GM21381 (cell line): ENCODE results near the gene NHERF1.

Experiments
- ATAC-seq: cut with Tn5 transposase; IDR thresholded peaks from one replicate; pipeline ENCODE4 v1.9.1; 2021; ENCODE audit warnings: mild to moderate bottlenecking, moderate library complexity; ENCODE audit not compliant: unreplicated experiment

Gene NHERF1

DNA sequence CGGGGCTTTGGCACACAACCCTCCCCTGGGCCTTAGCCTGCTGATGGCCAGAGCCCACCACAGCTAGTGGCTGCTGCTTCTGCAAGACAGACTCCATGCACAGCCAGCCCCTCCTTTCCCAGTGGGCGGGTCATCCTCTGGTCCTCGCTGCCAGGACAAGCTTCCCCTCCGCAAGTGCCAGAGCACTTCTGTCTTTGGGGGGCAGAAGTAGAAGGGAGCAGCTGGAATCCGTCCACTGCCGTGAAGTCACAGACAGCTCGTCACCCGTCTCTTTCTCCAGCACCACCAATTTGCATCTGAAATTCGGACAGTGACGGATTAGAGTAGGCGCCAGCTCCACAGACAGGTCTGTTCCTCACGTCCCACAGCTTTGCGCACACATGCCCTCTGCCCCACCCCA is 59.0 kb downstream of the NHERF1 start:
- no peak for ATAC-seq

DNA sequence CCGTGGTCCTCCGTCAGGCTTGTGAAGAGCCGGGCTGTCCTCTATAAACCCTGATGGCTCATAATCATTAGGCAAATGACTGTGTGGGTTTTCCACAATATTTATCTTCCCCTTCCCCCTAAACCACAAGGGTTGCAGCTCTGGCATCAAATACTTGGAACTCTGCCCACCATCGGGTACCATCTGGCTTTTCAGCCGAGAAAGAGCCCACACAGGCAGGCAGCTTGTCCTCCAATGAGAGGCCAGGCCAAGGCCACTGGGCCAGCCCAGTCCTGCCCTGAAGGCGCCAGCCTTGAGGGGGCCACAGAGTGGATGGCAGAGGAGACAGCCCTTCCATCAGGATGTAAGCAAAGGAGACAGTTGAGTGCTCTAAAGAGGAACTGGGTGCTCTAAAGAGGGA is 59.5 kb downstream of the NHERF1 start:
- no peak for ATAC-seq

DNA sequence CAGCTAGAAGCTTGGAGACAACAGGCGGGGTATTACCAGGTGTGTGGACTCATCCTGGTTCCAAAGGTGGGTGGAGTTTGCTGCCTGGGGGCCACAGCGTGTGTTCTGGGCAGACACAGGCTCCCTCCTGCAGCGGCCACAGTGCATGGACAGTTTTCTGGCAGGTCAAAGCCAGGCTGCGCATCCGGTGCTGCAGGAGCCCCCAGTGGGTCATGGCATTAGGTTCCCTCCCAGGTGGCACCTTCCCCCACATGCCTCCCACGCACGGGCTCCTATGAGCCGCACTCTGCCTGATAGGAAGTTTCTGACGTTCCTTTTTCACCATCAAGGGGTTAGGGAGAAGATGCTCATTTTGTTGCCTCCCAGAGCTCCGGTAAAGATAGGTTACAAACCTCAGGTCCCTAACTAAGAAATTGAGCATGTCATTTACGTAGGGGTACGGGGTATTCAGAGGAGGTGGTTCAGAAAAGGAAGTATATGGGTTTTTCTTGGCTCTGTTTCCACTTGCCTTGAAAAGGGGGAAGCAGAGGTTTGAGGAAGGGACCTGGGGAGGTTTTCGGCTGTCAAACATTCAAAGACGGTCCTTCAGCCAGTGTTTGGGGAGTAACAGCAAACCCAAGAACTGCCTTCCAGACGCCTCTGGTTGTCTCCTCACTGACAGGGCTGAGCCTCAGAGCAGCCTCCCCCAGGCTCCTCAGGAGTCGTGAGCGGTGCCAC is 60.4 kb downstream of the NHERF1 start:
- ATAC-seq, result no peak

DNA sequence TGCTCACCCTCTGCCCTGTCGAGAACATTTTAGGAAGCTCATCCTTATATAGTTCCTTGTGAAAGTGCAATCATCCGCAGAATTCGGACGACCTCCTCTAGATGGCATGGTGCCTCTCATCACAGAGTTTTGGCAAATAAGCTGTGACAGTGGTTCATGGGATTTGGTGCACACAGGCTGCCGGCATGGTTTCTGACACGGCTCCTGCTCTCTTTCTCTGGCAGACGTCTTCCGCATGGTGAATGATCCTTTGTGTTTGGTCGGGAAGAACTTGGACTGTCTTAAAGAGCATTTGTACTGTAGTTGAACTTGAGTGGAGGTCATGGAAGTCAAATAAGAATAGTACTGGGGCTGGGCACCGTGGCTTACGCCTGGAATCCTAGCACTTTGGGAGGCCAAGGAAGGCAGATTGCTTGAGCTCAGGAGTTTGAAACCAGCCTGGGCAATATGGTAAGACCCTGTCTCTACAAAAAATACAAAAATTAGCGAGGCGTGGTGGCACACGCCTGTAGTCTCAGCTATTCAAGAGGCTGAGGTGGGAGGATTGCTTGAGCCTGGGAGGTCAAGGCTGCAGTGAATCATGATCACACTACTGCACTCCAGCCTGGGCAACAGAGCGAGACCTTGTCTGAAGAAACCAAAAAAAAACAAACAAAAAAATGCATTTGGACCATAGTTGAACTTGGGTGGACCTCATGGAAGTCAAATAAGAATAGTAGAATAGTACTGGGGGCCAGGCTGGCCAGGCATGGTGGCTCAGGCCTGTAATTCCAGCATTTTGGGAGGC is 62.5 kb downstream of the NHERF1 start:
- ATAC-seq, result no peak

DNA sequence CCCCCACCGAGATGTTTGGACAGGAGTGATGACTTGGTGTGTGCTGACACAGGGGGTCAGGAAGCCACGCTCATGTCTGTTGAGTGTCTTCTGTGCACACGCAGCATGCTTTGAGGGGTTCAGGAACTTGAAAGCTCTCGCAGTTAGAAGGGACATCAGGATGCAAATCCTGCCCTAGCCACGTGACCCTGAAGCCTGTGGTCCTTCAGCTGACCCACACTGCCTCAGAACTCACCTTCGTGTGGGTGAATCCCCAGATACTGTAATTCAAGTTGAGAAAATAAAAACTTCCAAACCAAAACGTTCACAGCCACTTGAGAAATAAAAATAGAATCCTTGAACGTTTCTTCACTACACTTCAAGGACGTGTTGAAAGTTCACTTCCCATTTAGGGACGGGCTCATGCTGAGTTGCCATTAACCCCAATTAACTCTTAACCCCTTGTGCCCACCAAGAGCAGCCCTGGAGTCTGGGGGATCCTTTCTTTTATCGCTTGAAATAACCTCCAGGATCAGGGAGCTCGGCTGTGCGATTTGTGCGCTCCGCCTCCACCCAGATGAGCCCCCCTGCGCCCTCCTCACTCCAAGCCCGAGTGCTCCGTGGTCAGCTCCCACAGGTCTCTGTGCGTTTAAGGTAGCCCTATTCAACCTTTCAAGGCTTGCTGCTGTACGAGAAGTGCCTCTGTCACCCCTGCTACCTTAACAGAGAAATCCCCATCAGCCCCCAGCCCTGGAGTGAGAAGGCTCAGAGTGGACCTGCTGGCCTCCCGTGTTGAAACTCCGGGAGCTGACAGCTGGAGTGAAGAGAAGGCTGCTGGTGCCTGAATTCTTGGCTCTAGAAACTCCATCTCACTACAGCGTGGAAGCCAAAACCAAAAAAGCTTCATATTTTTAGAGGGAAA is 63.9 kb downstream of the NHERF1 start:
- no peak for ATAC-seq

DNA sequence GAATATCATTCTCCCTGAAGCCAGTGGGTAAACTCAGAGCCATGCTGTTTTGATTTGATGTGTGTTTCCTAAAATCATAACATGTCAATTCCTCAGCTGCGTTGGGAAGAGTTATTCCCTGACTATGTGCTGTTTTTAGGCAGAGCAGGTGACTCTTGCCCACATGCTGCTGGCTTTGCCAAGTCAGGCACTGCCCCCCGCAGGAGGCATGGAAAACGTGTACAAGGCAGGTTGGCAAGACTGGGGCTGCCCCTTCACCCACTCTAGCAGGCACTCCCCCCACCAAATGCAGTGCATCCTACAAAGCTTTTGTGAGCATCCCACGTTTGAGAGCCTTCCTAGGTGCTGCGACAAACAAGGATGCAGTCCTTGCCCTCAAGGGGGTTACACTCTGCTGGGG is 66.0 kb downstream of the NHERF1 start:
- no peak for ATAC-seq

DNA sequence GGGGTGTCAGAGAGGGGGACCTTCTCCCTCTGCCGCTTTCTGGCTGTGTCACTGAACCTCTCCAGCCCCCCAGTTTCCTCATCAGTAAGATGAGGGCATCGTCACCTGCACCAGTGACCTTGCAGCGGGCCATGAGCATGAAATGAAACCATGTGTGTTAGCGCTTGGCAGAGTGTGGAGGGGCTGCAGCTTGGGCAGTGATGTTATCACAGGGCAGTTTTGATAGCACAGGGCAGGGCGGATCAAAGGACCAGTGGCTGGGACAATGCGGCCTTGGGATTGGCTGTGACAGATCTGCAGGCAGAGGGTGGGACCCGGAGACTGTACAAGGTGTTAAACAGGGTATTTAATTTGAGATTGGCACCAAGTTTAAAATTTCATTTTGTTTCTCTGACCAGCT is 66.6 kb downstream of the NHERF1 start:
- ATAC-seq, result no peak

DNA sequence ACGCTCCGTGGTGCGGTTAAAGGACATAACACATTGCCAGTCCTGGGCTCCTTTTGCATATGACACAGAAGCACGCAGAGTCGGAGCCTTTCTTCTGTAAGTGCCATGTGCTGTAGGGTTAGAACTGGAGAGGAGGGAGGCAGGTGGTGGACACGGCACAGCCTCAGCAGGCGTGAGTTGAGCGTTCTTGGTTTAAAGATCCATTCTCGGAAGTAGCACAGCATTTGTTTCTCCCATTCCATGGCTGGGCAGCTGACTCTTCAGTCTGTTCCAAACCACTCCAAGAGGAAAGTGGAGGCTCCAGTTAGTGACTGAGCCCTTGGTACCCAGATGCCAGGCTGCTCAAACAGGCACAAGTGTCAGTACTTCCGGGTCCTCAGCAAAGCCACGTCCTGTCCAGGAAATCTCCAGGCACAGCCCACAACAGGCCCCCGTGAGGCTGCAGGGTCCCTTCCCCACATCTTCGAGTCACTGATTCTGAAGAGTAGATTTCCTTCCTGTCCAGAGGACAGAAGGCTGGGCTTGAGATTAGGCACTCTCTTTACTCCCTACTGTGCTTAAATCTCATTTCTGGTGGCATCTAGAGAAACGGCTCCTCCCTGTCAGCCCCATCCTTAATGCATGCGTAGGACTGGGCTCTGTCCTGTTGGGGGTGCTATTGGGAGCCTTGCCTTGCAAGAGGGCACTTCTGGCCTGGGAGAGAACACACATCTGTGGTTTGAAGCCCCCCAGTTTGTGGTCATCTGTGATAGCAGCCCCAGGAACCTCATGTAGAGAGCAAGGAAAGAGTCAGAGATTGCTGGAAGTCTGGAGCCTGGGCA is 67.3 kb downstream of the NHERF1 start:
- ATAC-seq, result no peak

DNA sequence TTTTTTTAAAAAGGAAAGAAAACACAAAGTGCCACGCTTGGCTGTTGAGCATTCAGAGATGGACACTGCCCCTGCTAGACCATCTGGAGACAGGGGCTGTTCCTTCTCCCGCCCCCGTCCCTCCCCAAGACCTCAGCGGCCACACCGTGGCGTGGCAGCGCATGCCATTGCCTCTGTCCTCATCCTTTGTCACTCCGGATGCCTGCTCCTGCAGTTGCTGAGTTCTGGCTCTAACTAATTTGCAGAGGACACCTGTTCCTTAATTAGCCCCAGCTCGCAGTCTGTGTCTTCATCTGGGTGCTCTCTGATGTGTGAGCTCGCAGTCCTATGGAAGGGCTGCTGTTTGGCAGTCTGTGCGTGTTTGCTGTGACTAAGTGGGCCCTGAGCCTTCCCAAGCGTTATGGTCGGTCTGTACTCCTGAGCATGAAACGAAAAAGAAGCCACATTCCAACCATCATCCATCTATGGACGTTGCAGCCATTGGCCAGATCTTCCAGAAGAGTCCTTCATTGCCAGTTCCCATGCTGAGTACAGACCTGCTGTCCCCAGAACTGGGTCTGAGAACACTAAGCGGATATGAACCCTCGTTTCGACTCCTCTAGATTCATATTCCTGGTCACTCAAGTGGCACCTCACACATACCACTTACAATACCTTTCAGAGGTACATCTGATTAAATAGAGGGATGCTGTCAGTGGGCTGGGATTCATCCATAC is 68.6 kb downstream of the NHERF1 start:
- no peak for ATAC-seq

DNA sequence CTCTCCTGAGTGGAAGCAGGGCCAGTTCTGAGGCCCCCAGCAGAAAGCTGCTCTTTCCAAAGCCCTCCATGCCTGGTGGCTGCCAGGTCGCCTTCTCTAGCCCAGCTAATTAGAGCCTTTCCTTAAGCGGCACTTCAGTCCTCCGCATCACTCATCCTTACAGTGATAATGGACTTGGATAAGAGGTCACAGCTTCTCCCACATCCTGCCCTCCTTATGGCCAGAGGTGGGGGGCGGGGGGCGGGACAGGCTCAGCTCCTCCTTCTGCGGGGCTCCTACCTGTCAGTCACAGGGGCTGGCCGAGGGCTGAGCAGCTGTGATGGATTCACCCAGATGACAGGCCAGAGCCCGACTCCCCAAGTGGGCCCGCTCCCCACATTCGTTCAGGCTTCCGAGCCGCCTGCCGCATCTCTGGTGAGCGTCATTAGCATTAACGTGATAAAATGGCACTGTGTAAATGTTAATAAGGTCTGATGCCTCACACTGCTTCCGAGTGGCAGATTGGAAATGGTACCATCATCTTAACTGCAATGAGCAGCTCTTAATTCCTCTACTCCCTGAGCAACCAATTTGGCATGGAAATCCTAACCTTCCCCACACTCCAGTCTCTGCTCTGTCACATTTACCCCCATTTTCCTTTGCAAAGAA is 70.0 kb downstream of the NHERF1 start:
- ATAC-seq, result no peak
